Measurements from ENCODE around the gene PLA2G2C.

GRCh38 chr1:20167126-20167525 lies 19.2 kb downstream of the PLA2G2C start:
- TF ChIP-seq EZH2 (IDR thresholded peaks at IDR 0.05; ENCODE audit: borderline replicate concordance, low read depth, low read length, severe bottlenecking) (no peak), CTCF (IDR thresholded peaks at IDR 0.05; ENCODE audit: borderline replicate concordance, extremely low read depth, low read length, poor library complexity, severe bottlenecking) (no peak)
